ENCODE results near the gene UGT2B10.

- TF ChIP-seq POLR2AphosphoS5 (IDR thresholded peaks at IDR 0.05): no peak
- TF ChIP-seq POLR2A (IDR thresholded peaks at IDR 0.05): no peak
- TF ChIP-seq, protein P1, sequence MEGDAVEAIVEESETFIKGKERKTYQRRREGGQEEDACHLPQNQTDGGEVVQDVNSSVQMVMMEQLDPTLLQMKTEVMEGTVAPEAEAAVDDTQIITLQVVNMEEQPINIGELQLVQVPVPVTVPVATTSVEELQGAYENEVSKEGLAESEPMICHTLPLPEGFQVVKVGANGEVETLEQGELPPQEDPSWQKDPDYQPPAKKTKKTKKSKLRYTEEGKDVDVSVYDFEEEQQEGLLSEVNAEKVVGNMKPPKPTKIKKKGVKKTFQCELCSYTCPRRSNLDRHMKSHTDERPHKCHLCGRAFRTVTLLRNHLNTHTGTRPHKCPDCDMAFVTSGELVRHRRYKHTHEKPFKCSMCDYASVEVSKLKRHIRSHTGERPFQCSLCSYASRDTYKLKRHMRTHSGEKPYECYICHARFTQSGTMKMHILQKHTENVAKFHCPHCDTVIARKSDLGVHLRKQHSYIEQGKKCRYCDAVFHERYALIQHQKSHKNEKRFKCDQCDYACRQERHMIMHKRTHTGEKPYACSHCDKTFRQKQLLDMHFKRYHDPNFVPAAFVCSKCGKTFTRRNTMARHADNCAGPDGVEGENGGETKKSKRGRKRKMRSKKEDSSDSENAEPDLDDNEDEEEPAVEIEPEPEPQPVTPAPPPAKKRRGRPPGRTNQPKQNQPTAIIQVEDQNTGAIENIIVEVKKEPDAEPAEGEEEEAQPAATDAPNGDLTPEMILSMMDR (IDR thresholded peaks at IDR 0.05): no peak
Measured at GRCh38 chr4:68780232-68780631, 35.6 kb upstream of the UGT2B10 start.
